22Rv1 (cell line): ENCODE results near the gene RRP36.

Experiments
- CTCF ChIP-seq: fragments of 450-650 bp; IDR thresholded peaks from 2 replicates; pipeline ENCODE4 v1.5.1; 2017; ENCODE audit warnings: mild to moderate bottlenecking
- ZFX ChIP-seq: fragments of 450-650 bp; IDR thresholded peaks from 2 replicates; pipeline ENCODE4 v1.6.1; 2017; ENCODE audit warnings: antibody characterized with exemption, borderline replicate concordance

GRCh38 chr6:43016943-43017334 is 4.5 kb upstream of the RRP36 start:
- no peak for TF ChIP-seq CTCF
- TF ChIP-seq ZFX: no peak
